ENCODE results near the gene KCNIP3. TPM values are rescaled to one million over a fixed set of nuclear protein-coding genes. Genes with fewer than 3 reads are reported as not detected.

The KCNIP3 gene
- total and polyA plus RNA-seq, 2 donors (not counting 1 experiment from before 2014, with no cell fraction given) = not detected

GRCh38 chr2:95345081-95345562 lies 48.0 kb downstream of the KCNIP3 start:
- peak overlapping the region; percentile 78 for H3K4me2 ChIP-seq (replicated peaks; ENCODE audit: low read depth, low read length, poor library complexity, severe bottlenecking)
- no peaks in the 10 kb centered on the region for H3K36me3 ChIP-seq (replicated peaks in 1 of 2; ENCODE audit: control extremely low read depth in 1 of 2, control insufficient read depth in 1 of 2, extremely low read depth in 1 of 2, insufficient read depth in 2 of 2, low read length in 1 of 2)
- H3K4me1 Mint-ChIP-seq = peaks cover 11% of the 10 kb centered on the region
- no peak overlapping the region for H3K27ac ChIP-seq (ENCODE audit: low read length in 2 of 2)
- no peaks in the 10 kb centered on the region for H4K20me1 ChIP-seq (ENCODE audit: control insufficient read depth, insufficient read depth, low read length, poor library complexity, severe bottlenecking)
- intact Hi-C loops (cut with micrococcal nuclease) = no loop called here
- peaks cover 11% of the 10 kb centered on the region in 2 donors for H3K4me1 ChIP-seq (ENCODE audit: control insufficient read depth in 2 of 2, insufficient read depth in 2 of 2, low read length in 2 of 2)
- peaks cover 0 to 4% (median 0%) of the 10 kb centered on the region in 3 donors for H3K9me3 ChIP-seq (ENCODE audit: control extremely low read depth in 1 of 3, control insufficient read depth in 2 of 3, insufficient read depth in 1 of 3, low read length in 2 of 3)
- peak overlapping the region; percentile 81 for H2AFZ ChIP-seq (ENCODE audit: insufficient read depth, low read depth, low read length, poor library complexity, severe bottlenecking)
- 18% methylated on average over 24 of the region's 24 CpGs for WGBS (ENCODE audit: insufficient coverage)
- POLR2A ChIA-PET = no interaction called here
- CTCF ChIA-PET = interaction anchor here (0.6 to 1.7 kb wide), 8 partner anchors 9 to 385 kb away, joined by 3 to 9 read pairs (median 3); no protein-coding TSS in a partner anchor
- no peaks in the 10 kb centered on the region for H3K9me3 Mint-ChIP-seq (ENCODE audit: insufficient read depth)
- peak overlapping the region; percentile 42 for H3K9ac ChIP-seq (ENCODE audit: low read length)
- peak overlapping the region; percentile 85 for H3K4me3 Mint-ChIP-seq
- no peak overlapping the region for H3K27ac Mint-ChIP-seq
- DNase-seq (no peak), ATAC-seq (ENCODE audit: low read depth) (no peak)
- no peaks in the 10 kb centered on the region for H3K79me2 ChIP-seq (ENCODE audit: control insufficient read depth, insufficient read depth, low read length)
- H3K27me3 ChIP-seq (replicated peaks in 1 of 4; ENCODE audit: control extremely low read depth in 1 of 4, control insufficient read depth in 3 of 4, insufficient read depth in 4 of 4, low read length in 3 of 4) = peaks cover 0 to 49% (median 12%) of the 10 kb centered on the region in 4 experiments
- H3K4me3 ChIP-seq (ENCODE audit: control extremely low read depth in 1 of 5, extremely low read depth in 1 of 5, insufficient read depth in 1 of 5, low read depth in 2 of 5, low read length in 4 of 5) = peak overlapping the region in 4 of 5 experiments; percentile 19 to 55 (median 50)
- peaks cover 54% of the 10 kb centered on the region for H3K27me3 Mint-ChIP-seq
- no peak for TF ChIP-seq EZH2 (IDR thresholded peaks at IDR 0.05; ENCODE audit: borderline replicate concordance, insufficient read depth, low read depth, low read length, poor library complexity, severe bottlenecking)
- no peak for TF ChIP-seq CTCF (IDR thresholded peaks at IDR 0.05)

GRCh38 chr2:95345563-95346230 lies 48.5 kb downstream of the KCNIP3 start:
- WGBS (ENCODE audit: insufficient coverage) = under 1% methylated on average over 65 of the region's 65 CpGs

More at GRCh38 chr2:95345563-95346230, 48.5 kb downstream of the KCNIP3 start:
- Mint-ChIP-seq H3K27me3 (peaks cover 51% of the 10 kb centered on the region), H3K4me1 (peaks cover 11% of the 10 kb centered on the region), H3K27ac (no peak overlapping the region), H3K9me3 (ENCODE audit: insufficient read depth) (no peaks in the 10 kb centered on the region), H3K4me3 (peak overlapping the region; percentile 85)
- peak overlapping the region; percentile 78 for H3K4me2 ChIP-seq (replicated peaks; ENCODE audit: low read depth, low read length, poor library complexity, severe bottlenecking)
- H3K4me1 ChIP-seq (ENCODE audit: control insufficient read depth in 2 of 2, insufficient read depth in 2 of 2, low read length in 2 of 2) = peaks cover 11% of the 10 kb centered on the region in 2 donors
- intact Hi-C loops (cut with micrococcal nuclease) = no loop called here
- peak; percentile 65 for DNase-seq
- no peak overlapping the region for H3K27ac ChIP-seq (ENCODE audit: low read length in 2 of 2)
- POLR2A ChIA-PET = no interaction called here
- H3K36me3 ChIP-seq (replicated peaks in 1 of 2; ENCODE audit: control extremely low read depth in 1 of 2, control insufficient read depth in 1 of 2, extremely low read depth in 1 of 2, insufficient read depth in 2 of 2, low read length in 1 of 2) = no peaks in the 10 kb centered on the region
- H3K9ac ChIP-seq (ENCODE audit: low read length) = peak overlapping the region; percentile 42
- H3K9me3 ChIP-seq (ENCODE audit: control extremely low read depth in 1 of 3, control insufficient read depth in 2 of 3, insufficient read depth in 1 of 3, low read length in 2 of 3) = peaks cover 0 to 4% (median 0%) of the 10 kb centered on the region in 3 donors
- peak; percentile 27 for TF ChIP-seq EZH2 (IDR thresholded peaks at IDR 0.05; ENCODE audit: borderline replicate concordance, insufficient read depth, low read depth, low read length, poor library complexity, severe bottlenecking)
- peak; percentile 75 for TF ChIP-seq CTCF (IDR thresholded peaks at IDR 0.05)
- H2AFZ ChIP-seq (ENCODE audit: insufficient read depth, low read depth, low read length, poor library complexity, severe bottlenecking) = peak overlapping the region; percentile 81
- CTCF ChIA-PET = interaction anchor here (0.6 to 1.7 kb wide), 7 partner anchors 10 to 384 kb away, joined by 3 to 9 read pairs (median 3); no protein-coding TSS in a partner anchor
- no peaks in the 10 kb centered on the region for H4K20me1 ChIP-seq (ENCODE audit: control insufficient read depth, insufficient read depth, low read length, poor library complexity, severe bottlenecking)
- no peaks in the 10 kb centered on the region for H3K79me2 ChIP-seq (ENCODE audit: control insufficient read depth, insufficient read depth, low read length)
- ATAC-seq (ENCODE audit: low read depth) = peak; percentile 78
- peak overlapping the region; percentile 19 to 55 (median 46) for H3K4me3 ChIP-seq (ENCODE audit: control extremely low read depth in 1 of 5, extremely low read depth in 1 of 5, insufficient read depth in 1 of 5, low read depth in 2 of 5, low read length in 4 of 5)
- H3K27me3 ChIP-seq (replicated peaks in 1 of 4; ENCODE audit: control extremely low read depth in 1 of 4, control insufficient read depth in 3 of 4, insufficient read depth in 4 of 4, low read length in 3 of 4) = peaks cover 0 to 49% (median 12%) of the 10 kb centered on the region in 4 experiments

Measured in B cell (primary cell).